ENCODE measurements around the gene CHST11. TPM values are rescaled to one million over a fixed set of nuclear protein-coding genes. Genes with fewer than 3 reads are reported as not detected.

Gene CHST11
- total RNA-seq, 1 experiment from 2014 or later, result 6.7 TPM

GRCh38 chr12:104569346-104570173 lies 112.8 kb downstream of the CHST11 start:
- Histone ChIP-seq H4K91ac (ENCODE audit: insufficient read length, low read depth, low read length) (no peak overlapping the region), H3K4me1 (ENCODE audit: insufficient read depth, low read length) (no peaks in the 10 kb centered on the region), H3T11ph (ENCODE audit: low read length) (no peak overlapping the region), H3K79me1 (ENCODE audit: insufficient read depth, low read depth, low read length, poor library complexity, severe bottlenecking) (no peaks in the 10 kb centered on the region), H3K27me3 (ENCODE audit: insufficient read depth, low read length) (no peaks in the 10 kb centered on the region), H4K5ac (ENCODE audit: insufficient read length, low read depth, low read length) (no peak overlapping the region), H3K9me3 (ENCODE audit: control insufficient read depth, low read depth, low read length) (no peaks in the 10 kb centered on the region), H2BK120ac (ENCODE audit: low read depth, low read length, poor library complexity, severe bottlenecking) (no peak overlapping the region), H2BK20ac (ENCODE audit: low read depth, low read length, poor library complexity, severe bottlenecking) (no peak overlapping the region), H3K4ac (ENCODE audit: low read depth, low read length) (no peak overlapping the region), H3K18ac (ENCODE audit: insufficient read length, low read depth, low read length) (no peak overlapping the region), H3K56ac (ENCODE audit: insufficient read length, low read depth, low read length) (no peak overlapping the region), H2BK15ac (ENCODE audit: low read depth, low read length) (no peak overlapping the region), H2AK5ac (ENCODE audit: insufficient read length, low read length) (no peak overlapping the region), H2AFZ (ENCODE audit: low read length) (no peak overlapping the region), H3K27ac (ENCODE audit: insufficient read length, low read depth, low read length) (no peak overlapping the region), H2BK12ac (ENCODE audit: insufficient read length, low read depth, low read length) (no peak overlapping the region), H4K8ac (replicated peaks; ENCODE audit: insufficient read length, low read depth, low read length) (no peak overlapping the region), H3K4me2 (ENCODE audit: insufficient read depth, insufficient read length, low read length) (no peak overlapping the region), H4K20me1 (ENCODE audit: control insufficient read depth, insufficient read depth, insufficient read length) (no peaks in the 10 kb centered on the region), H2BK5ac (ENCODE audit: insufficient read length, low read length) (no peak overlapping the region), H3K9ac (ENCODE audit: extremely low read depth, insufficient read length, low read length) (no peak overlapping the region), H3K23me2 (ENCODE audit: insufficient read length, low read depth, low read length, poor library complexity, severe bottlenecking) (no peaks in the 10 kb centered on the region), H3K23ac (ENCODE audit: insufficient read length, low read depth, low read length) (no peak overlapping the region), H3K14ac (ENCODE audit: insufficient read depth, low read length) (no peak overlapping the region), H3K79me2 (ENCODE audit: insufficient read depth, low read length) (no peaks in the 10 kb centered on the region)
- H3K36me3 Mint-ChIP-seq (ENCODE audit: insufficient read depth in 1 of 3, low read depth in 3 of 3), result peaks cover 3 to 7% (median 4%) of the 10 kb centered on the region in 3 experiments; a peak in 6 of 7 replicates
- no CpG with 5 or more reads among the region's 8 CpGs for WGBS (ENCODE audit: extremely low coverage, insufficient read length, low lambda C conversion rate)
- no peak for DNase-seq
- peak overlapping the region in 1 of 3 experiments; percentile 28; a peak in 1 of 7 replicates for H3K27ac Mint-ChIP-seq
- H3K4me3 Mint-ChIP-seq, result no peak overlapping the region
- H3K4me1 Mint-ChIP-seq, result peaks cover 0 to 5% of the 10 kb centered on the region in 2 experiments; a peak in 2 of 4 replicates
- H3K9me3 Mint-ChIP-seq, result peaks cover 2% of the 10 kb centered on the region in 2 experiments; a peak in 3 of 5 replicates
- no peak for TF ChIP-seq CTCF (conservative IDR thresholded peaks at IDR 0.05)
- H3K27me3 Mint-ChIP-seq (ENCODE audit: low read depth), result 0 out of 2 replicates have a peak, but pooled peaks cover 2% of the 10 kb centered on the region
